GM12878 (cell line): ENCODE results near the gene FTCDNL1. TPM values are rescaled to one million over a fixed set of nuclear protein-coding genes. Genes with fewer than 3 reads are reported as not detected.

Experiments used
- ATAC-seq: fragments of 200-7000 bp; cut with Tn5 transposase; 3 replicates; pipeline ENCODE4 v1.9.1; 2020; ENCODE audit warnings: mild to moderate bottlenecking, moderate library complexity
- BruUV-seq: library from RNA; stranded (reverse); fragments of 400-500 nt; replicated peaks from 2 replicates; lab custom pipeline; 2021; lab: Mats Ljungman, UMichigan
- CTCF ChIA-PET: fragments of 300-600 bp; sonication (Branson Sonifier 250); formaldehyde crosslinking; extraction: SDS; loops from one replicate; lab custom pipeline; 2021; ENCODE audit warnings: inconsistent platforms; lab: Yijun Ruan, JAX
- POLR2A ChIA-PET: fragments of 350-600 bp; formaldehyde crosslinking; extraction: SDS; loops from one replicate; lab custom pipeline; 2021; ENCODE audit warnings: inconsistent platforms; lab: Charles Lee
- RAD21 ChIA-PET: fragments of 300-600 bp; sonication (Branson Sonifier 250); formaldehyde crosslinking; loops from one replicate; lab custom pipeline; 2023; ENCODE audit warnings: antibody characterized with exemption; ENCODE audit not compliant: unreplicated experiment; lab: Charles Lee
- SMC1A ChIA-PET: fragments of 300-600 bp; sonication (Branson Sonifier 250); formaldehyde crosslinking; loops from one replicate; lab custom pipeline; 2023; ENCODE audit not compliant: unreplicated experiment, uncharacterized antibody; lab: Charles Lee
- DNase-seq: peaks from one replicate; pipeline ENCODE4 v3.0.0-alpha.2; 2011; ENCODE audit warnings: low read depth, low spot score
- FAIRE-seq: peaks from 3 replicates; lab custom pipeline; 2011; peaks lifted over from hg19 to GRCh38; lab: Jason Lieb, UNC
- H2AFZ ChIP-seq: 2 replicates; pipeline ENCODE4 v1.6.0; 2011; ENCODE audit warnings: low read depth, low read length, control low read depth; ENCODE audit not compliant: control insufficient read depth
- H3K27ac ChIP-seq: 2 replicates; pipeline ENCODE4 v1.5.1; 2011; ENCODE audit warnings: control low read depth; ENCODE audit not compliant: control insufficient read depth, insufficient read depth
- H3K27me3 ChIP-seq, 2 experiments: replicated peaks in 1 of 2; 2 replicates each; pipeline versions ENCODE4 v1.6.0 to v1.6.1; 2011; ENCODE audit warnings: low read length in 1 of 2; ENCODE audit not compliant: control insufficient read depth in 2 of 2, insufficient read depth in 2 of 2
- H3K36me3 ChIP-seq, 2 experiments: 2 replicates each; pipeline ENCODE4 v1.5.1; 2011; ENCODE audit warnings: low read length in 1 of 2; ENCODE audit not compliant: control insufficient read depth in 2 of 2, insufficient read depth in 2 of 2
- H3K4me1 ChIP-seq: 2 replicates; pipeline ENCODE4 v1.6.1; 2011; ENCODE audit warnings: mild to moderate bottlenecking, low read length, moderate library complexity, mixed read lengths; ENCODE audit not compliant: control insufficient read depth, insufficient read depth
- H3K4me2 ChIP-seq: 2 replicates; pipeline ENCODE4 v1.6.0; 2011; ENCODE audit warnings: control low read depth; ENCODE audit not compliant: control insufficient read depth, insufficient read depth
- H3K4me3 ChIP-seq: fragments of 200-600 bp; sonication (generic); 2 replicates; pipeline ENCODE4 v1.5.1; 2016
- H3K79me2 ChIP-seq: 2 replicates; pipeline ENCODE4 v1.6.0; 2011; ENCODE audit warnings: low read length; ENCODE audit not compliant: control insufficient read depth, insufficient read depth
- H3K9ac ChIP-seq: 2 replicates; pipeline ENCODE4 v1.8.0; 2011; ENCODE audit warnings: low read length, control low read depth, mixed read lengths; ENCODE audit not compliant: control insufficient read depth, insufficient read depth
- H3K9me3 ChIP-seq: replicated peaks from 3 replicates; pipeline ENCODE4 v1.5.1; 2011; ENCODE audit warnings: mild to moderate bottlenecking, low read length; ENCODE audit not compliant: control insufficient read depth, insufficient read depth
- H4K20me1 ChIP-seq: 2 replicates; pipeline ENCODE4 v1.6.0; 2011; ENCODE audit not compliant: control insufficient read depth, insufficient read depth
- ATF7 ChIP-seq: fragments of 450-650 bp; IDR thresholded peaks from 2 replicates; pipeline ENCODE4 v1.6.1; 2016; ENCODE audit warnings: low read depth, mild to moderate bottlenecking
- E2F8 ChIP-seq: fragments of 450-650 bp; IDR thresholded peaks from 2 replicates; pipeline ENCODE4 v1.6.1; 2018; ENCODE audit warnings: mild to moderate bottlenecking, low read depth, moderate library complexity; ENCODE audit not compliant: partially characterized antibody
- EGR1 ChIP-seq, 2 experiments: IDR thresholded peaks; 1 replicate in 1 of 2; 2 replicates in 1 of 2; pipeline ENCODE4 v1.6.1; 2011 to 2012; ENCODE audit warnings: low read depth in 2 of 2, low read length in 2 of 2, borderline replicate concordance in 1 of 2, mild to moderate bottlenecking in 1 of 2, moderate library complexity in 1 of 2
- IRF5 ChIP-seq: fragments of 450-650 bp; IDR thresholded peaks from 2 replicates; pipeline ENCODE4 v1.6.1; 2017; ENCODE audit warnings: borderline replicate concordance
- MLLT1 ChIP-seq: fragments of 450-650 bp; IDR thresholded peaks from 2 replicates; pipeline ENCODE4 v1.6.1; 2016; ENCODE audit warnings: mild to moderate bottlenecking
- RFX5 ChIP-seq: IDR thresholded peaks from 2 replicates; pipeline ENCODE4 v1.6.1; 2011; ENCODE audit warnings: low read depth, low read length, improper control_type of control experiment
- SUZ12 ChIP-seq: fragments of 200-600 bp; sonication (generic); IDR thresholded peaks from one replicate; pipeline ENCODE4 v1.6.1; 2018; ENCODE audit warnings: antibody characterized with exemption, mild to moderate bottlenecking; ENCODE audit not compliant: unreplicated experiment
- WGBS: methylation state at CpG from one replicate; pipeline ENCODE4 v1.1.6; 2016; ENCODE audit warnings: low lambda C conversion rate; ENCODE audit not compliant: insufficient replicate concordance, insufficient coverage; ENCODE audit errors: missing lambda C conversion rate; 5-methylcytosine and 5-hydroxymethylcytosine counted together
- in situ Hi-C: fragments of 300-500 bp; cut with MboI; formaldehyde crosslinking; loops from 9 replicates; pipeline ENCODE4 v1.14.3; 2018; ENCODE audit warnings: mixed read lengths
- intact Hi-C: fragments of 100-400 bp; cut with micrococcal nuclease; formaldehyde crosslinking; loops from one replicate; pipeline ENCODE4 v1.14.2; 2022; ENCODE audit not compliant: unreplicated experiment
- polyA plus RNA-seq, 11 experiments: library from polyadenylated mRNA; depleted of rRNA in 4 of 11; unstranded in 6 of 11; stranded (reverse) in 5 of 11; fragments of >200 nt; fragmentation: Nextera tagmentation in 4 of 11; fragmentation: Illumina TruSeq in 1 of 11; extraction: Ambion mirVana in 4 of 11; extraction: Trizol in 1 of 11; gene quantifications; 1 replicate in 1 of 11; 2 replicates in 10 of 11; pipeline versions ENCODE4 v1.2.1 to v1.2.3, GENCODE V29; 2011 to 2016; ENCODE audit warnings: inconsistent platforms in 2 of 11, missing spikeins in 2 of 11, low read depth in 1 of 11
- total RNA-seq, 4 experiments: library from RNA; depleted of rRNA in 3 of 4; stranded (reverse); fragments of >200 nt in 3 of 4; fragmentation: Illumina TruSeq in 1 of 4; extraction: Trizol in 1 of 4; gene quantifications; 2 replicates each; pipeline versions ENCODE4 v1.2.1 to v1.2.3, GENCODE V29; 2013 to 2021

FTCDNL1 gene
- total and polyA plus RNA-seq, 10 of the 15 experiments (the other 5 are each of a cell fraction or from before 2014, with no cell fraction given): 0.15 to 3.9 (median 2.0) TPM

- ATAC-seq (no peak), DNase-seq (no peak), FAIRE-seq (no peak)
- Histone ChIP-seq H3K4me1 (no peaks in the 10 kb centered on the region), H3K79me2 (no peaks in the 10 kb centered on the region), H3K36me3 (no peaks in the 10 kb centered on the region), H4K20me1 (no peaks in the 10 kb centered on the region), H3K9me3 (no peaks in the 10 kb centered on the region), H3K27me3 (no peaks in the 10 kb centered on the region), H3K4me3 (peak overlapping the region; percentile 75; the same call in 1 of the 2 replicates), H2AFZ (peak overlapping the region; percentile 92), H3K4me2 (peak overlapping the region; percentile 95), H3K9ac (peak overlapping the region; percentile 66), H3K27ac (no peak overlapping the region)
- ChIA-PET RAD21 (no interaction called here), POLR2A (no interaction called here), SMC1A (interaction anchor here (0.9 kb wide), 1 partner anchor 1537 kb away, joined by 3 read pairs; no protein-coding TSS in a partner anchor), CTCF (interaction anchor here (0.6 to 1.2 kb wide), 3 partner anchors 11 to 63 kb away, joined by 3 to 4 read pairs (median 3); no protein-coding TSS in a partner anchor)
- TF ChIP-seq IRF5 (no peak), EGR1 (IDR thresholded peaks at IDR 0.05; ENCODE audit: borderline replicate concordance in 1 of 2, low read depth in 2 of 2, low read length in 2 of 2) (peak in 1 of 2 experiments; percentile 67; a peak in 1 of 3 replicates)
- intact Hi-C loops (loop anchor here (2.0 kb wide), 1 partner anchor 61 kb away; the partner anchor contains the start of gene C2orf69), in situ Hi-C loops (no loop called here)
- WGBS: 4% methylated on average over 12 of the region's 12 CpGs
- BruUV-seq: no TSS peak
Measured at GRCh38 chr2:199850218-199850717, 724 bp downstream of the FTCDNL1 start.

GRCh38 chr2:199848389-199849130 is 2.4 kb downstream of the FTCDNL1 start:
- Histone ChIP-seq H3K27me3 (no peaks in the 10 kb centered on the region), H3K9me3 (no peaks in the 10 kb centered on the region), H3K4me1 (no peaks in the 10 kb centered on the region), H3K27ac (no peak overlapping the region), H3K4me3 (no peak overlapping the region), H3K79me2 (no peaks in the 10 kb centered on the region), H2AFZ (no peak overlapping the region), H3K4me2 (no peak overlapping the region), H3K36me3 (no peaks in the 10 kb centered on the region), H4K20me1 (no peaks in the 10 kb centered on the region), H3K9ac (no peak overlapping the region)
- TF ChIP-seq ATF7: no peak
- TF ChIP-seq RFX5: no peak
- no peak for TF ChIP-seq MLLT1
- no peak for TF ChIP-seq E2F8
- TF ChIP-seq SUZ12: no peak
- 87% methylated on average over 11 of the region's 11 CpGs for WGBS
- intact Hi-C loops (no loop called here), in situ Hi-C loops (no loop called here)
- no peak for DNase-seq
- no peak for ATAC-seq
- BruUV-seq: no TSS peak
- CTCF ChIA-PET: interaction anchor here (0.6 to 1.7 kb wide), 2 partner anchors 31 to 109 kb away, joined by 3 to 4 read pairs; no protein-coding TSS in a partner anchor
- FAIRE-seq: no peak
- POLR2A ChIA-PET: no interaction called here
- RAD21 ChIA-PET: no interaction called here
- SMC1A ChIA-PET: no interaction called here
